HCT116 (cell line): Measurements from ENCODE around the gene PITPNM1. TPM values are rescaled to one million over a fixed set of nuclear protein-coding genes. Genes with fewer than 3 reads are reported as not detected.
"Not testable (repeated sequence)": the region's sequence is repeated elsewhere in the genome, so short reads cannot be mapped to it uniquely, and the experiment has no call there.

Experiments used
- ATAC-seq: fragments of 200-7000 bp; cut with Tn5 transposase; 2 replicates; pipeline ENCODE4 v1.9.1; 2020; ENCODE audit warnings: mild to moderate bottlenecking, moderate library complexity
- BruUV-seq: library from RNA; stranded (reverse); fragments of 400-500 nt; replicated peaks from 2 replicates; lab custom pipeline; 2021; lab: Mats Ljungman, UMichigan
- CTCF ChIA-PET: fragments of 300-600 bp; sonication (Branson Sonifier 250); formaldehyde crosslinking; loops from one replicate; lab custom pipeline; 2021; ENCODE audit warnings: antibody characterized with exemption; lab: Charles Lee
- POLR2A ChIA-PET: fragments of 300-600, 350-600 bp; sonication (Branson Sonifier 250); formaldehyde crosslinking; loops from one replicate; lab custom pipeline; 2021; ENCODE audit warnings: antibody characterized with exemption; lab: Charles Lee
- RAD21 ChIA-PET, 2 experiments: fragments of 300-600 bp; sonication (Branson Sonifier 250); formaldehyde crosslinking; loops; one replicate each; lab custom pipeline; 2023; ENCODE audit warnings: low total read pairs in 2 of 2; ENCODE audit not compliant: uncharacterized antibody in 2 of 2, unreplicated experiment in 2 of 2, low non-redundant PET in 1 of 2; lab: Charles Lee
- DNase-seq: peaks from one replicate; pipeline ENCODE4 v3.0.0-alpha.2; 2010; ENCODE audit warnings: low read depth, low spot score
- H2AFZ ChIP-seq: fragments of 200-600 bp; shearing (Covaris generic), sonication (generic); 2 replicates; pipeline ENCODE4 v1.6.1; 2017; ENCODE audit warnings: low read depth, mixed run types, mixed read lengths, antibody characterized with exemption, low read length; ENCODE audit not compliant: poor library complexity, severe bottlenecking
- H3K27ac ChIP-seq: 2 replicates; pipeline ENCODE4 v1.5.1; 2012; ENCODE audit warnings: low read depth, low read length
- H3K27me3 ChIP-seq: fragments of 200-600 bp; sonication (generic); 2 replicates; pipeline ENCODE4 v1.6.1; 2016; ENCODE audit warnings: mixed run types, low read length, mixed read lengths; ENCODE audit not compliant: insufficient read depth
- H3K36me3 ChIP-seq, 2 experiments: fragments of 200-500 bp in 1 of 2; fragments of 200-600 bp in 1 of 2; sonication (Bioruptor generic) in 1 of 2; sonication (generic) in 1 of 2; 2 replicates each; pipeline versions ENCODE4 v1.5.1 to v1.6.1; 2014 to 2016; ENCODE audit warnings: low read length in 2 of 2, inconsistent platforms in 1 of 2, mixed read lengths in 1 of 2, mixed run types in 1 of 2; ENCODE audit not compliant: insufficient read depth in 2 of 2, control insufficient read depth in 1 of 2
- H3K4me1 ChIP-seq, 2 experiments: fragments of 200-600 bp in 1 of 2; sonication (generic) in 1 of 2; 2 replicates each; pipeline versions ENCODE4 v1.5.1 to v1.6.1; 2012 to 2017; ENCODE audit warnings: low read length in 2 of 2, inconsistent platforms in 1 of 2, mild to moderate bottlenecking in 1 of 2, mixed read lengths in 1 of 2, mixed run types in 1 of 2, moderate library complexity in 1 of 2; ENCODE audit not compliant: insufficient read depth in 2 of 2, control insufficient read depth in 1 of 2
- H3K4me2 ChIP-seq: fragments of 200-600 bp; sonication (generic); 2 replicates; pipeline ENCODE4 v1.6.1; 2017; ENCODE audit warnings: mixed run types, low read length, mixed read lengths
- H3K4me3 ChIP-seq, 2 experiments: fragments of 200-600 bp in 1 of 2; sonication (generic) in 1 of 2; replicated peaks in 1 of 2; 2 replicates each; pipeline ENCODE4 v1.5.1; 2011 to 2016; ENCODE audit warnings: low read length in 2 of 2, control low read depth in 1 of 2, low read depth in 1 of 2, mild to moderate bottlenecking in 1 of 2, mixed read lengths in 1 of 2, mixed run types in 1 of 2
- H3K79me2 ChIP-seq: fragments of 200-600 bp; sonication (generic); 2 replicates; pipeline ENCODE4 v1.6.1; 2017; ENCODE audit warnings: mild to moderate bottlenecking, mixed run types, low read length, moderate library complexity, mixed read lengths; ENCODE audit not compliant: insufficient read depth
- H3K9ac ChIP-seq: fragments of 200-600 bp; sonication (generic); 2 replicates; pipeline ENCODE4 v1.6.1; 2016; ENCODE audit warnings: low read length, mixed read lengths
- H3K9me2 ChIP-seq: fragments of 200-600 bp; sonication (generic), shearing (Covaris generic); 2 replicates; pipeline ENCODE4 v1.6.1; 2017; ENCODE audit warnings: mixed run types, mild to moderate bottlenecking, moderate library complexity; ENCODE audit not compliant: insufficient read depth
- H3K9me3 ChIP-seq, 2 experiments: fragments of 200-500 bp in 1 of 2; fragments of 200-600 bp in 1 of 2; sonication (Bioruptor generic) in 1 of 2; sonication (generic) in 1 of 2; 2 replicates each; pipeline ENCODE4 v1.6.1; 2014 to 2017; ENCODE audit warnings: low read length in 2 of 2, mixed read lengths in 2 of 2, inconsistent platforms in 1 of 2, low read depth in 1 of 2, mild to moderate bottlenecking in 1 of 2, mixed run types in 1 of 2, moderate library complexity in 1 of 2; ENCODE audit not compliant: control insufficient read depth in 1 of 2, insufficient read depth in 1 of 2
- H4K20me1 ChIP-seq: fragments of 200-600 bp; sonication (generic), shearing (Covaris generic); 2 replicates; pipeline ENCODE4 v1.6.1; 2017; ENCODE audit warnings: mixed run types, mild to moderate bottlenecking, moderate library complexity; ENCODE audit not compliant: insufficient read depth
- CBX3 ChIP-seq: IDR thresholded peaks from 2 replicates; pipeline ENCODE4 v1.6.1; 2012; ENCODE audit warnings: low read depth
- EGR1 ChIP-seq: IDR thresholded peaks from 2 replicates; pipeline ENCODE4 v1.6.1; 2012; ENCODE audit warnings: low read depth
- EZH2 ChIP-seq: fragments of 200-600 bp; sonication (generic); IDR thresholded peaks from 2 replicates; pipeline ENCODE4 v1.6.1; 2017; ENCODE audit warnings: antibody characterized with exemption, mixed run types
- POLR2AphosphoS5 ChIP-seq: IDR thresholded peaks from 2 replicates; pipeline ENCODE4 v1.6.1; 2011; ENCODE audit warnings: mild to moderate bottlenecking, low read depth, low read length, moderate library complexity
- SRF ChIP-seq: IDR thresholded peaks from 2 replicates; pipeline ENCODE4 v1.6.1; 2012; ENCODE audit warnings: low read depth
- YY1 ChIP-seq: IDR thresholded peaks from 2 replicates; pipeline ENCODE4 v1.6.1; 2011; ENCODE audit warnings: low read length, low read depth, moderate library complexity, mild to moderate bottlenecking; ENCODE audit not compliant: insufficient replicate concordance; ENCODE audit errors: extremely low read depth
- intact Hi-C: fragments of 100-400 bp; cut with micrococcal nuclease; formaldehyde crosslinking; loops from 2 replicates; pipeline ENCODE4 v1.10.0; 2022
- total RNA-seq: library from RNA; stranded (reverse); gene quantifications from one replicate; pipeline ENCODE4 v1.2.1, GENCODE V29; 2021; ENCODE audit not compliant: unreplicated experiment
- TF ChIP-seq, protein P1 (sequence below): IDR thresholded peaks from 2 replicates; pipeline ENCODE4 v1.6.1; 2012
- TF ChIP-seq, protein P2 (sequence below): IDR thresholded peaks from 2 replicates; pipeline ENCODE4 v1.6.1; 2012; ENCODE audit warnings: low read depth

PITPNM1 gene
- total RNA-seq, 1 experiment from 2014 or later: 79.5 TPM

DNA sequence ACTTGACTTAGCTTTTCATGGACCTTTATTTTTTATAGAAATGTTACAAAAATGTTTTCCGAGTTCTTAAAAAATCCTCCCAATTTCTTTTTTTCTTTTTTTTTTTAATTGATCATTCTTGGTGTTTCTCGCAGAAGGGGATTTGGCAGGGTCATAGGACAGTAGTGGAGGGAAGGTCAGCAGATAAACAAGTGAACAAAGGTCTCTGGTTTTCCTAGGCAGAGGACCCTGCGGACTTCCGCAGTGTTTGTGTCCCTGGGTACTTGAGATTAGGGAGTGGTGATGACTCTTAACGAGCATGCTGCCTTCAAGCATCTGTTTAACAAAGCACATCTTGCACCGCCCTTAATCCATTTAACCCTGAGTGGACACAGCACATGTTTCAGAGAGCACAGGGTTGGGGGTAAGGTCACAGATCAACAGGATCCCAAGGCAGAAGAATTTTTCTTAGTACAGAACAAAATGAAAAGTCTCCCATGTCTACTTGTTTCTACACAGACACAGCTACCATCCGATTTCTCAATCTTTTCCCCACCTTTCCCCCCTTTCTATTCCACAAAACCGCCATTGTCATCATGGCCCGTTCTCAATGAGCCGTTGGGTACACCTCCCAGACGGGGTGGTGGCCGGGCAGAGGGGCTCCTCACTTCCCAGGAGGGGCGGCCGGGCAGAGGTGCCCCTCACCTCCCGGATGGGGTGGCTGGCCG, 27.7 kb downstream of the PITPNM1 start:
- POLR2A ChIA-PET, intact Hi-C loops: not testable (repeated sequence)

DNA sequence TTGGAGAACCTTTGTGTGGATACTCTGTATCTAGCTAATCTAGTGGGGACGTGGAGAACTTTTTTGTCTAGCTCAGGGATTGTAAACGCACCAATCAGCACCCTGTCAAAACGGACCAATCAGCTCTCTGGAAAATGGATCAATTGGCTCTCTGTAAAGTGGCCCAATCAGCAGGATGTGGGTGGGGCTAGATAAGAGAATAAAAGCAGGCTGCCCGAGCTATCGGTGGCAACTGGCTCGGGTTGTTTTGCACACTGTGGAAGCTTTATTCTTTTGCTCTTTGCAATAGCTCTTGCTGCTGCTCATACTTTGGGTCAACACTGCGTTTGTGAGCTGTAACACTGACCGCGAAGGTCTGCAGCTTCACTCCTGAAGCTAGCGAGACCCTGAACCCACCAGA, 28.5 kb downstream of the PITPNM1 start:
- POLR2A ChIA-PET, H3K4me3 ChIP-seq, H3K9me2 ChIP-seq, RAD21 ChIA-PET, H3K27me3 ChIP-seq, intact Hi-C loops, BruUV-seq, H3K4me2 ChIP-seq, DNase-seq, H3K36me3 ChIP-seq, H4K20me1 ChIP-seq, H3K4me1 ChIP-seq, H3K79me2 ChIP-seq, H3K9me3 ChIP-seq, H3K27ac ChIP-seq, ATAC-seq, H2AFZ ChIP-seq, H3K9ac ChIP-seq: not testable (repeated sequence)
- CTCF ChIA-PET: interaction anchor here (0.7 kb wide), 1 partner anchor 95 kb away, joined by 3 read pairs; no protein-coding TSS in a partner anchor

More for the DNA sequence above, 27.7 kb downstream of the PITPNM1 start:
- H3K4me3 ChIP-seq, H3K9me3 ChIP-seq, RAD21 ChIA-PET, H3K79me2 ChIP-seq, H2AFZ ChIP-seq, H3K27me3 ChIP-seq, H3K4me1 ChIP-seq, H3K36me3 ChIP-seq, H3K9me2 ChIP-seq, BruUV-seq, ATAC-seq, H3K27ac ChIP-seq, H4K20me1 ChIP-seq, H3K9ac ChIP-seq, H3K4me2 ChIP-seq, DNase-seq: not testable (repeated sequence)
- CTCF ChIA-PET: interaction anchor here (0.7 kb wide), 1 partner anchor 96 kb away, joined by 3 read pairs; no protein-coding TSS in a partner anchor

DNA sequence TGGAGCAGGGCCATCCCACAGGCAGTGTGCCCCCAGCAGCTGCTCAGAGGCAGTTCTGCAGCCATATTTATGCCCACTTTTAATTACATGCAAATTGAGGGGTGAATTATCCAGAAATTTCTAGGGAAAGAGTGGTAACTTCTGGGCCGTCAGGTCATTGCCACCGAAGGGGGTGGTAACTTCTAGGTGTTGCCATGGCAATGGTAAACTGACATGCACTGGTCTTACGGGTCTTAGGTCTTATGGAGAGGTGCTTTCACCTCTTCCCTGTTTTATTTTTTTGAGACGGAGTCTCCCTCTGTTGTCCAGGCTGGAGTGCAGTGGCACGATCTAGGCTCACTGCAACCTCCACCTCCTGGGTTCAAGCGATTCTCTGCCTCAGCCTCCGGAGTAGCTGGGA, 32.3 kb downstream of the PITPNM1 start:
- Histone ChIP-seq H3K9ac (no peak overlapping the region), H3K36me3 (no peaks in the 10 kb centered on the region), H3K4me1 (peaks cover 1 to 10% of the 10 kb centered on the region in 2 experiments), H3K9me3 (no peaks in the 10 kb centered on the region), H3K27me3 (no peaks in the 10 kb centered on the region), H3K4me2 (no peak overlapping the region), H2AFZ (no peak overlapping the region), H3K27ac (no peak overlapping the region), H3K79me2 (peaks cover 6% of the 10 kb centered on the region; the same call in 1 of the 2 replicates), H4K20me1 (no peaks in the 10 kb centered on the region), H3K4me3 (no peak overlapping the region), H3K9me2 (no peaks in the 10 kb centered on the region)
- ChIA-PET POLR2A (no interaction called here), CTCF (no interaction called here), RAD21 (no interaction called here)
- BruUV-seq: no TSS peak
- no peak for ATAC-seq
- intact Hi-C loops: no loop called here
- DNase-seq: no peak
- no peak for TF ChIP-seq YY1
- TF ChIP-seq SRF: no peak
- TF ChIP-seq CBX3: no peak
- TF ChIP-seq EZH2: no peak
- TF ChIP-seq POLR2AphosphoS5: no peak
- TF ChIP-seq, protein P1, sequence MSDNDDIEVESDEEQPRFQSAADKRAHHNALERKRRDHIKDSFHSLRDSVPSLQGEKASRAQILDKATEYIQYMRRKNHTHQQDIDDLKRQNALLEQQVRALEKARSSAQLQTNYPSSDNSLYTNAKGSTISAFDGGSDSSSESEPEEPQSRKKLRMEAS: no peak
- TF ChIP-seq, protein P2, sequence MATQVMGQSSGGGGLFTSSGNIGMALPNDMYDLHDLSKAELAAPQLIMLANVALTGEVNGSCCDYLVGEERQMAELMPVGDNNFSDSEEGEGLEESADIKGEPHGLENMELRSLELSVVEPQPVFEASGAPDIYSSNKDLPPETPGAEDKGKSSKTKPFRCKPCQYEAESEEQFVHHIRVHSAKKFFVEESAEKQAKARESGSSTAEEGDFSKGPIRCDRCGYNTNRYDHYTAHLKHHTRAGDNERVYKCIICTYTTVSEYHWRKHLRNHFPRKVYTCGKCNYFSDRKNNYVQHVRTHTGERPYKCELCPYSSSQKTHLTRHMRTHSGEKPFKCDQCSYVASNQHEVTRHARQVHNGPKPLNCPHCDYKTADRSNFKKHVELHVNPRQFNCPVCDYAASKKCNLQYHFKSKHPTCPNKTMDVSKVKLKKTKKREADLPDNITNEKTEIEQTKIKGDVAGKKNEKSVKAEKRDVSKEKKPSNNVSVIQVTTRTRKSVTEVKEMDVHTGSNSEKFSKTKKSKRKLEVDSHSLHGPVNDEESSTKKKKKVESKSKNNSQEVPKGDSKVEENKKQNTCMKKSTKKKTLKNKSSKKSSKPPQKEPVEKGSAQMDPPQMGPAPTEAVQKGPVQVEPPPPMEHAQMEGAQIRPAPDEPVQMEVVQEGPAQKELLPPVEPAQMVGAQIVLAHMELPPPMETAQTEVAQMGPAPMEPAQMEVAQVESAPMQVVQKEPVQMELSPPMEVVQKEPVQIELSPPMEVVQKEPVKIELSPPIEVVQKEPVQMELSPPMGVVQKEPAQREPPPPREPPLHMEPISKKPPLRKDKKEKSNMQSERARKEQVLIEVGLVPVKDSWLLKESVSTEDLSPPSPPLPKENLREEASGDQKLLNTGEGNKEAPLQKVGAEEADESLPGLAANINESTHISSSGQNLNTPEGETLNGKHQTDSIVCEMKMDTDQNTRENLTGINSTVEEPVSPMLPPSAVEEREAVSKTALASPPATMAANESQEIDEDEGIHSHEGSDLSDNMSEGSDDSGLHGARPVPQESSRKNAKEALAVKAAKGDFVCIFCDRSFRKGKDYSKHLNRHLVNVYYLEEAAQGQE: no peak
- TF ChIP-seq EGR1: no peak
